AG04450 (cell line): Measurements from ENCODE around the gene UBA1. TPM values are rescaled to one million over a fixed set of nuclear protein-coding genes. Genes with fewer than 3 reads are reported as not detected.

Experiments used
- CTCF ChIA-PET: fragments of 300-600, 350-600 bp; formaldehyde crosslinking; extraction: SDS; loops from one replicate; lab custom pipeline; 2022; ENCODE audit warnings: antibody characterized with exemption, inconsistent platforms; lab: Charles Lee
- POLR2A ChIA-PET: fragments of 350-600 bp; formaldehyde crosslinking; extraction: SDS; loops from one replicate; lab custom pipeline; 2021; ENCODE audit warnings: antibody characterized with exemption, inconsistent platforms; lab: Yijun Ruan, JAX
- DNase-seq: peaks from one replicate; pipeline ENCODE4 v3.0.0-alpha.2; 2011; ENCODE audit warnings: low read depth, low spot score
- H3K27ac ChIP-seq: one replicate; pipeline ENCODE4 v1.5.1; 2012; ENCODE audit warnings: low read depth, low read length, control low read depth
- H3K27me3 ChIP-seq: one replicate; pipeline ENCODE4 v1.6.0; 2012; ENCODE audit warnings: low read length; ENCODE audit not compliant: control insufficient read depth, insufficient read depth
- H3K4me3 ChIP-seq: 2 replicates; pipeline ENCODE4 v1.5.1; 2011; ENCODE audit warnings: mild to moderate bottlenecking, low read depth, low read length, control low read depth
- H3K9me3 ChIP-seq: 2 replicates; pipeline ENCODE4 v1.5.1; 2012; ENCODE audit warnings: low read length; ENCODE audit not compliant: control insufficient read depth, insufficient read depth
- polyA plus RNA-seq: library from polyadenylated mRNA; depleted of rRNA; stranded (reverse); fragments of >200 nt; gene quantifications from 2 replicates; pipeline ENCODE4 v1.2.3, GENCODE V29; 2011
- TF ChIP-seq, protein P1 (sequence below): IDR thresholded peaks from 2 replicates; pipeline ENCODE4 v1.5.1; 2011; ENCODE audit warnings: low read depth, low read length, control low read depth, inconsistent platforms

The UBA1 gene
- polyA plus RNA-seq, 1 experiment, result 196 TPM

- no peak overlapping the region for H3K27ac ChIP-seq
- H3K4me3 ChIP-seq, result no peak overlapping the region
- no peaks in the 10 kb centered on the region for H3K27me3 ChIP-seq
- H3K9me3 ChIP-seq, result no peaks in the 10 kb centered on the region; the same call in 1 of the 2 replicates
- ChIA-PET POLR2A (no interaction called here), CTCF (no interaction called here)
- DNase-seq, result no peak
- TF ChIP-seq, protein P1, sequence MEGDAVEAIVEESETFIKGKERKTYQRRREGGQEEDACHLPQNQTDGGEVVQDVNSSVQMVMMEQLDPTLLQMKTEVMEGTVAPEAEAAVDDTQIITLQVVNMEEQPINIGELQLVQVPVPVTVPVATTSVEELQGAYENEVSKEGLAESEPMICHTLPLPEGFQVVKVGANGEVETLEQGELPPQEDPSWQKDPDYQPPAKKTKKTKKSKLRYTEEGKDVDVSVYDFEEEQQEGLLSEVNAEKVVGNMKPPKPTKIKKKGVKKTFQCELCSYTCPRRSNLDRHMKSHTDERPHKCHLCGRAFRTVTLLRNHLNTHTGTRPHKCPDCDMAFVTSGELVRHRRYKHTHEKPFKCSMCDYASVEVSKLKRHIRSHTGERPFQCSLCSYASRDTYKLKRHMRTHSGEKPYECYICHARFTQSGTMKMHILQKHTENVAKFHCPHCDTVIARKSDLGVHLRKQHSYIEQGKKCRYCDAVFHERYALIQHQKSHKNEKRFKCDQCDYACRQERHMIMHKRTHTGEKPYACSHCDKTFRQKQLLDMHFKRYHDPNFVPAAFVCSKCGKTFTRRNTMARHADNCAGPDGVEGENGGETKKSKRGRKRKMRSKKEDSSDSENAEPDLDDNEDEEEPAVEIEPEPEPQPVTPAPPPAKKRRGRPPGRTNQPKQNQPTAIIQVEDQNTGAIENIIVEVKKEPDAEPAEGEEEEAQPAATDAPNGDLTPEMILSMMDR, result no peak
Observed at GRCh38 chrX:47169726-47170515, 23.7 kb upstream of the UBA1 start.

GRCh38 chrX:47170861-47171692 lies 22.6 kb upstream of the UBA1 start:
- TF ChIP-seq, protein P1, result no peak
- Histone ChIP-seq H3K27me3 (no peaks in the 10 kb centered on the region), H3K27ac (no peak overlapping the region), H3K9me3 (no peaks in the 10 kb centered on the region; the same call in 1 of the 2 replicates), H3K4me3 (no peak overlapping the region)
- POLR2A ChIA-PET, result no interaction called here
- DNase-seq, result no peak
- CTCF ChIA-PET, result no interaction called here

- POLR2A ChIA-PET, result no interaction called here
- Histone ChIP-seq H3K27ac (no peak overlapping the region), H3K4me3 (no peak overlapping the region), H3K27me3 (no peaks in the 10 kb centered on the region), H3K9me3 (no peaks in the 10 kb centered on the region; the same call in 1 of the 2 replicates)
- CTCF ChIA-PET, result interaction anchor here (0.7 kb wide), 1 partner anchor 27 kb away, joined by 3 read pairs; the partner anchor contains the start of gene RBM10
- no peak for DNase-seq
- TF ChIP-seq, protein P1, result no peak
Observed at GRCh38 chrX:47171996-47172395, 21.6 kb upstream of the UBA1 start.

DNA sequence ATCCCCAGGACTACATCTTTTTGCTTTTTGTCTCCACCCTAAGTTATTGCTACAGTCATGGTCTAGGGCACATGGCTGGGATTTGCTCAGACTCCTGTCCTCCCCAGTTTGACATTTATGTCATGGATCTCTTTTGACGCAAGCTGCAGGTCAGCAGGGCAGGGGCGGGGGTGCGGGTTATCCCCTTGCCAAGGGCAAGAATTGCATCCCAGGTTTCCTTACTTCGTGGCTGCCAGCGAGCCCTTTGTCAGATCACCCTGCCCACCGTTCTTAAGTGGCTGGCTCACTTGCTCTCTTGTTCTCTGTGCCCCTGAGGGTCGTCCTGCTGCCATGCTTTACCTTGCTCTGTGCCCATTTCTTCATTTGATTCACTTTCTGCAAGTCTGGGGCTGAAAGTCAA lies 21.1 kb upstream of the UBA1 start:
- no peak for DNase-seq
- ChIA-PET POLR2A (no interaction called here), CTCF (no interaction called here)
- TF ChIP-seq, protein P1, result no peak
- Histone ChIP-seq H3K4me3 (no peak overlapping the region), H3K27ac (no peak overlapping the region), H3K27me3 (no peaks in the 10 kb centered on the region), H3K9me3 (no peaks in the 10 kb centered on the region; the same call in 1 of the 2 replicates)
